ENCODE data around the gene TPSB2.
"Not testable (repeated sequence)": the region's sequence is repeated elsewhere in the genome, so short reads cannot be mapped to it uniquely, and the experiment has no call there.

TPSB2 gene

DNA sequence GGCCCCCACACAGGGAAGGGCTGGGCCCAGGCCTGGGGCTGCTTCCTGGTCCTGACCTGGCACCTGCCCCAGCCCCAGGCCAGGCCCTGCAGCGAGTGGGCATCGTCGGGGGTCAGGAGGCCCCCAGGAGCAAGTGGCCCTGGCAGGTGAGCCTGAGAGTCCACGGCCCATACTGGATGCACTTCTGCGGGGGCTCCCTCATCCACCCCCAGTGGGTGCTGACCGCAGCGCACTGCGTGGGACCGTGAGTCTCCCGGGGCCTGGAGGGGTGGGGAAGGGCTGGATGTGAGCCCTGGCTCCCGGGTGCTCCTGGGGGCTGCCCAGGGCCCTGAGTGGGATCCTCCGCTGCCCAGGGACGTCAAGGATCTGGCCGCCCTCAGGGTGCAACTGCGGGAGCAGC, 11.1 kb upstream of the TPSB2 start:
- DNase-seq (ENCODE audit: low read depth, low spot score): not testable (repeated sequence)

DNA sequence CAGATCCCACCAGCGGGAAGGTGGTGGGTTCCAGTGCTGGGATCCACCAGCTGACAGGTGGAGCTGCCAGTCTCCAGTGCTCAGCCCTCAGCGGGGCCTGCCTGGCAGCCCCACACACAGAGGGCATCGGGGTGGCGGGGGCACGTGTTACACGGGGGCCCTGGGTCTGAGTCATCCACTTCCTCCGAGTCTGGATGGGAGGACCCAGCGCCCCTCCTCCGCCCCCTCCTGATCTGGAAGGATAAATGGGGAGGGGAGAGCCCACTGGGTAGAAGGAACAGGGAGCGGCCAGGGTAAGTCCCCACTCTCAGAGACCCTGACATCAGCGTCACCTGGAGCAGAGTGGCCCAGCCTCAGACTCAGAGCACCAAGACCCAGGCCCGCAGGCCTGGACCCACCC, 10.5 kb upstream of the TPSB2 start, which contains the start of gene TPSAB1:
TSS of gene TPSAB1 (plus strand) at position 270 of the 400 bp plus-strand sequence. CDS start 234 bp downstream, outside the sequence.
- DNase-seq (ENCODE audit: low read depth, low spot score): not testable (repeated sequence)

DNA sequence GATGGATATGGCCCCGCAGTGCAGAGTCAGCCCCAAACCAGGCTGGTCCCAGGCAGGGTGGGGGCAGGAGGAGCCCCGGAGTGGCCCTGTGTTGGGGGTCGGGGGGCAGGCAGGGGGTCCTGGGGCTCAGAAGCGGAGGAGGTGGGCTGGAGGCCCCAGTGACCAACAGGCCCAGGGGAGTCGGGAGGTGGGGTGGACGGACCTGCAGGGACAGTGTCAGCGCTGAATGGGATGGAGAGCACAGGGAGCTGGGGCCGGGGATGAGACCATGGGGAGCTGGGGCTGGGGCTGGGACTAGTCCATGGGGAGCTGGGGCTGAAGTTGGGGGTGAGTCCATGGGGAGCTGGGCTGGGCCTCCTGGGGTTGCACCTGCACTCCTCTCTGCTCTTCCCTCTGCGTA, 9.6 kb upstream of the TPSB2 start:
- DNase-seq (ENCODE audit: low read depth, low spot score): not testable (repeated sequence)

DNA sequence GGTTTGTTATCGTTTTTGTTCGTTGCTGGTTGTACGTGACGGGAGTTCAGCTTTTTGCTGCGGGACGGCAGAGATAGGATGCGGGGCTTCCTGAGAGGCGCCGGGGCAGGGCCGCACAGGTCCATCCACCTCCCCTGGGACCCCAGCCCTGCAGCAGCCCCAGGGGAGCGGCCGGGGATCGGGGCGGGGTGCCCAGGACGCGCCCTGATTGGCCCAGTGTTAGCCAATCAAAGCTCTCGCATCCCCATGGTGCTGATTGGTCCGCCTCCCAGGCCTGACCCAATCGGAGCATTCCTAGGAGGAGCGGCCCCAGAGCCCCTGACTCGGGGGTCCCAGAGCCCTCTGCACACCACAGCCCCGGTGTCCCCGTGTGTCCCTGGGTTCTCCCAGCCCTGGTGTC, 8.9 kb upstream of the TPSB2 start:
- not testable (repeated sequence) for DNase-seq (ENCODE audit: low read depth, low spot score)

DNA sequence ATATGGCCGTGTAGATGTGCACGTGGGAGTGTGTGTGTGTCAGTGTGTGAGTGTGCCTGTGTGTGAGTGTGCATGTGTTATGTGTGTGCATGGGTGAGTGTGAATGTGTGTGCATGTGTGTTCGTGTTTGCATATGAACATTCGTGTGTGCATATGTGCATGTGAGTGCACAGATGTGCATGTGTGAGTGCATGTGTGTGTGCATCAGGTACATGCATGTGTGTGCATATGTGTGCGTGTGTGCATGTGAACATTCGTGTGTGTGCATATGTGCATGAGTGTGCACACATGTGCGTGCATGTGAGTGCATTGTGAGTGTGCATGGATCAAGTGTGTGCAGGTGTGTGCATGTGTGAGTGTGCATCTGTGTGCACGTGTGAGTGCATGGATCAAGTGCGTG, 8.0 kb upstream of the TPSB2 start:
- no peak for DNase-seq (ENCODE audit: low read depth, low spot score)

DNA sequence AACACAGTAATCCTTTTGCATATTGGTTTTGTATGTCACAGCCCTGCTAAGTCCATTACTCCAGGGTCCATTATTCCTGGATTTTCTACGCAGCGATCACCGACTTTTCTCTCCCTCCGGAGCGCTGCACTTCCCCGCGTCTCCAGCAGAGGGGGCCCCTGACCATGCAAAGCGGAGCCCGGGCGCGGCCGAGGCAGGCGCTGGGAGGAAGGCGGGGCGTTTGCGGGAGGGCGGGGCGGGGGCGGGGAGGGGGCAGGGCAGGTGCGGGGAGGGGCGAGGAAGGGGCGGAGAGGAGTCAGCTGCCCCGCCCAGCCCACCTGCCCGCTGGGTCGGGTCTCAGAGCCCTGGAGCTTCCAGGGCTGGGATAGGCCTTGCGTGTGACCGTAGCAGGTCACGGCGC, 6.7 kb upstream of the TPSB2 start:
- DNase-seq (ENCODE audit: low read depth, low spot score): not testable (repeated sequence)

DNA sequence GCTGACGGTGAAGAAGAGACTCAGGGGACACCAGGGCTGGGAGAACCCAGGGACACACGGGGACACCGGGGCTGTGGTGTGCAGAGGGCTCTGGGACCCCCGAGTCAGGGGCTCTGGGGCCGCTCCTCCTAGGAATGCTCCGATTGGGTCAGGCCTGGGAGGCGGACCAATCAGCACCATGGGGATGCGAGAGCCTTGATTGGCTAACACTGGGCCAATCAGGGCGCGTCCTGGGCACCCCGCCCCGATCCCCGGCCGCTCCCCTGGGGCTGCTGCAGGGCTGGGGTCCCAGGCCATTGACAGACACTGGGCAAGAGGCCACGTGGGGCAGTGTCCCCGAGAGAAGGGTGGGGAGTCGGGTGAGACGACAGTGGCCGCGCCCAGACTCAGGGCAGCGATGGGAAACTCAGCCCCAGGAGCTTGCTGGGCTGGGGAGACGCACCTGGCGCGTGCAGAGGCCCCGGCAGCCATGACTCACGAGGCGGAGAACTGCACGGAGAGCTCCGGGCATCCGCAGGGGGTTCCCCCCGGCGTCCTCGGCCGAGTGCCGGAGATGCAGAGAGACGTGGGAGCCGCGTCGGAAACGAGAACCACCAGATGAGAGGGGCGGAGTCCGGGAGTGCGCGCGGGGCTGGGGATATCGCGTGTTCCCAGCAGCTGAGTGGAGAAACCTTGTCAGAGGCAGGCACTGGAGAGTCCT, 2.2 kb upstream of the TPSB2 start:
- not testable (repeated sequence) for DNase-seq (ENCODE audit: low read depth, low spot score)

DNA sequence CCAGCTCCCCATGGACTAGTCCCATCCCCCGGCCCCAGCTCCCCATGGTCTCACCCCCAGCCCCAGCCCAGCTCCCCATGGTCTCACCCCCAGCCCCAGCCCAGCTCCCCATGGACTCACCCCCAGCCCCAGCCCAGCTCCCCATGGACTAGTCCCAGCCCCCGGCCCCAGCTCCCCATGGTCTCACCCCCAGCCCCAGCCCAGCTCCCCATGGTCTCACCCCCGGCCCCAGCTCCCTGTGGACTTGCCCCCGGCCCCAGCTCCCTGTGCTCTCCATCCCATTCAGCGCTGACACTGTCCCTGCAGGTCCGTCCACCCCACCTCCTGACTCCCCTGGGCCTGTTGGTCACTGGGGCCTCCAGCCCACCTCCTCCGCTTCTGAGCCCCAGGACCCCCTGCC, 1.3 kb upstream of the TPSB2 start:
- not testable (repeated sequence) for DNase-seq (ENCODE audit: low read depth, low spot score)

DNA sequence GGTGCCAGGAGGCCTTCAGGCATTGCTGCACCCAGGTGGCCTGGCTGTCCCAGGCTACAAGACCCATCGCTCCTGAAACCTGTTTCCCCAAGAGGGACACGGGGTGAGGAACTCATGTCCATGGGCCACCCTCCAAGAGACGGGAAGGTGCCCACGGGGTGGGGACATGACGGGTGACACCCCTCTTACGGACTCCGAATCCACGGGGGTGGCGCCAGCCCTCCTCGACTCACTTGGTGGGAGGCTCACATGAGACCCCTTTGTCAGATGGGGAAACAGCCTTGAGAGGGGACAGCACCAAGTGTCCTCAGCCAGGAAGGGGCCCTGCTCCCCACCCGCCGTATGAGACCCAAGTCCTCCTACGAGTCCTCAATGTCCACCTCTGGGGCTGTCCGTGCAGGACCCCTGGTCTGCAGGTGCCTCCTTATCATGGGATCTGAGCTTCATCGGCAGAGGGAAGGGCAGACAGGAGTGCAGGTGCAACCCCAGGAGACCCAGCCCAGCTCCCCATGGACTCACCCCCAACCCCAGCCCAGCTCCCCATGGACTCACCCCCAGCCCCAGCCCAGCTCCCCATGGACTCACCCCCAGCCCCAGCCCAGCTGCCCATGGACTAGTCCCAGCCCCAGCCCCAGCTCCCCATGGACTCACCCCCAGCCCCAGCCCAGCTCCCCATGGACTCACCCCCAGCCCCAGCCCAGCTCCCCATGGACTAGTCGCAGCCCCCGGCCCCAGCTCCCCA, 658 bp upstream of the TPSB2 start:
- DNase-seq (ENCODE audit: low read depth, low spot score): not testable (repeated sequence)

DNA sequence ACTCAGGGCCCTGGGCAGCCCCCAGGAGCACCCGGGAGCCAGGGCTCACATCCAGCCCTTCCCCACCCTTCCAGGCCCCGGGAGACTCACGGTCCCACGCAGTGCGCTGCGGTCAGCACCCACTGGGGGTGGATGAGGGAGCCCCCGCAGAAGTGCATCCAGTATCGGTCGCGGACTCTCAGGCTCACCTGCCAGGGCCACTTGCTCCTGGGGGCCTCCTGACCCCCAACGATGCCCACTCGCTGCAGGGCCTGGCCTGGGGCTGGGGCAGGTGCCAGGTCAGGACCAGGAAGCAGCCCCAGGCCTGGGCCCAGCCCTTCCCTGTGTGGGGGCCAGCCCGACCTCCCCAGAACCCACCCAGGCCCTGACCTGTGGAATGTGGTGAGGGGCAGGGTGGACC, 508 bp downstream of the TPSB2 start:
- DNase-seq (ENCODE audit: low read depth, low spot score): not testable (repeated sequence)

DNA sequence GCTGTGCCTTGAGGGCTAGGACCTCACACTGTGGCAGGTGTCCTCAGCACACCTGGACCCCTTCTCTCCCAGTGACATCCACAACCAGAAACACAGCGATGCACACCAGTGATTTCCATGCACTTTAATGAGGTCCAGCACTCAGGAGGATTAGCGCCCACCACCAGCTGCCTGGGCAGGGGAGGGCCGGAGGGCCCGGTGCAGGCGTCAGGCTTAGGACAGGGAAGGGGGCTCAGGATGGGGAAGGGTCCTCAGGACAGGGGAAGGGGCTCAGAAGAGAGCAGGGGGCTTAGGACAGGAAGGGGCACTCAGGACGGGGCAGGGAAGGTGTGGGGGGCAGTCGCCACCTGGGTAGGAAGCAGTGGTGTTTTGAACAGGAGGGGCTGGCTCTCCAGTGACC, 1.8 kb downstream of the TPSB2 start:
- DNase-seq (ENCODE audit: low read depth, low spot score): not testable (repeated sequence)

DNA sequence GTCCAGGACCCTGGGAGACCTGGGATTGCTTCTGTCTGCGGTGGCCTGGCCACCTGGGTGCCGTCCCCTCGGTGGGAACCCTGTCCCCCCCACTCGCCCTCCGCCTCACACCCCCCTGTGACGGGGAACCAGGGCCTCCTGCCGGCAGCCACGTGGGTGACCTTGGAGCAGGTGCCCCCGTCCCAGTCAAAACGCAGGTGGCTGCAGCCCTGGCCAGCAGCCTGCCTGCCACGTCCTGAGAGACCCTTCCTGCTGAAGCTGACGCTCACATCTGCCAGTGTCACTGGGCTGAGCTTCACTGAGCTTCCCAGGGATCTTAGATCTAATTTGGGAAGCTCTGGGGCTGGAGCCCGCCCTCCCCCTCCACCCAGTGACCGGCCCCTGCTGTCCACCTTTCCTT, 3.3 kb downstream of the TPSB2 start:
- DNase-seq (ENCODE audit: low read depth, low spot score): not testable (repeated sequence)

DNA sequence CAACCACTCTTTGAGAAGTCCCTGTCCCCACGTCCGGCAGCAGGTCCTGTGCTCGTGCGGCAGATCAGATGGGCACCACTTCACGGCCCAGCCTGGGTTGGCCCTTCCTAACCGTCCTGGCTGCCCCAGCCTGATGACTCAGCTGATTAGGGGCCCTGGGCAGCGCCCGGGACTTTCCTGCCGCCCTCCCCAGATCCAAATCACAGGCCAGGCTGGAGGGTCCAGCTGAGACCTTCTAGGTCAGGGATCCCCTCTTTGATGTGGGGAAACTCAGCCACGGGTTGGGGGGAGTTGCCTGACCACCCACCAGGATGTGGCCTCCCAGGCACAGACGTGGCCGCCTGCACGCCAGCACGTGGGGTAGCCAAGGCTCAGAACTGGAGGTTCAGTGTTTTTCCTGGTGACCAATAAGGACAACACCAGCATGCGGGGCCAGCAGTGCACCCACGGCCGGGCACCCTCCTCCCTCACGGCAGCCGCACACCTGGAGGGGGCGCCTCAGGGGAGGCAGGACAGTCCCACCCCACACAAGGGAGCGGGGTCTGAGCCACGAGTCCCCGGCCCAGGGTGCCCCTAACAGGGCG, 4.2 kb downstream of the TPSB2 start:
- not testable (repeated sequence) for DNase-seq (ENCODE audit: low read depth, low spot score)

DNA sequence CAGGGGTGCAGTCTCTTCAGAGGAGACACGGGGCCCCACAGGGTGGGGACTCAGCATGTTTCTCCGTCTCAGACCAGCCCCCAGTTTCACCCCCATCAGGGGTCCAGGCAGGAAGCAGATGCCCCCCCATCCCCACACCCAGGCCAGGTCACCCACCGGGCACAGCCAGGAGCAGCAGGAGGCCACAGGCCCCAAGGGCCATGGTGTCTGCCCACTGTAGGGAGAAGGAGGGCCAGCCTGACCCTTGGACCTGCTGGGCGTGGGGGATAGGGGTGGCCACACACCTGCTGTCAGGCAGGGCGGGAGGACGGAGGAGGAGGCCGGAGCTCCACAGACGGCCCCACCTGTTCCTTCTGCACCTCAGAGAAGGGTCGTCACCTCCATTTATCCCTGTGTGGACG, 4.9 kb downstream of the TPSB2 start, which contains the start of gene TPSG1:
TSS of gene TPSG1 (minus strand) at position 218 of the 401 bp plus-strand sequence. CDS start at position 202, 16 bp downstream.
- no peak for DNase-seq (ENCODE audit: low read depth, low spot score)

DNA sequence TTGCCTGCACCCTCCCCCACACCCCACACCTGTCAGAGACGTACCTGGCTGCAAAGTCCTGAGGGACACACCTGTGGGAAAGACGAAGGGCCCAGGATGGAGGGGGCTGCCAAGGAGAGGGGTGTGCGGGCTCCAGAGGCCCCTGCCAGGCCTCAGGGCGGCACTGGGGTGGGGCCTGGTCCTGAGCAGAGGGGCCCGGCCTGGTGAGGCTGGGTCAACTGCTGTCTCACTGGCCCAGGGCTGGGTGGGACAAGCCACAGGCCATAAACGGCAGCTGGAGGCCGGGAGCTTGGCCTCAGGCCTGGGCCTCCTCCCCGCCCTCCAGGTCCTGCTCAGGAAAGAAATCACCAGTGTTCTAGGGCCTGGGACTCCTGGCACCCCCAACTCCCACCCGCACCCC, 5.4 kb downstream of the TPSB2 start:
- no peak for DNase-seq (ENCODE audit: low read depth, low spot score)

DNA sequence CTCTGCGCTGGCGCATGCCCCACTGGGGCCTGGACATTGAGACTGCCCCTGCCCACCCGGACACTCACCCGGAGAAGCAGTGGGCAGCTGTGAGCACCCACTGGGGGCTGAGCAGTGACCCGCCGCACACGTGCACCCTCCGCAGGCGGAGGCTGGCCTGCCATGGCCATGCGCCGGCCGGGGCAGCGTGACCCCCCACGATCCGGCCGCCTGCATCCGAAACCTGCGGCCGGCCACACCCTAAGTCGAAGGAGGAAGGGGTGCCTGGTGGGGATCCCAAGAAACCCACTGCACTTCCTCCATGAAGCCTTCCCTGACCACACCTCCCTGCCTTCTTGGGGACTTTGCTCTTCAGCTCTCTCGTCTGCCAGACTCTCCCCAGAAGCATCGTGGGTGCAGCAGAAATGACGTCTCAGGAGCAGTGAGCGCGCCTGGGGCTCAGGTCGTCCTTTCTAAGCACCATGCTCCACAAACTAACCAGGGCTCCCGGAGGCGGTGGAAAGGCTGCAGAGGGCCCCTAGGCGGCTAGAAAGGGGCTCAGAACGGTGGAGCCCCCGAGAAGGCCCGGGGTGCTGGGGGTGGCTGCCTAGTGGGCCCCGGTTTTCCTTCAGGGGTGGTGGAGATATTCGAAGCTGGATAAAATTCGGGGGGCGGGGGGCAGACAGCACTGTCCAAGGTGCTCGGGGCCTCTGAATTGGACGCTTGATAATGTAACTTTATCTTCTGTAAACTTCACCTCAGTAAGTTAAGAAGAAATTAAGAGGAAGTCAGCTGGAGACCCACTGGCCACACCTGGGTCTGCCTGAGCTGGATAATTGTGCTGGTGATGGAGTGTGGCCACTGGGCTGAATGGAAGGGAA, 6.4 kb downstream of the TPSB2 start:
- DNase-seq (ENCODE audit: low read depth, low spot score): no peak

DNA sequence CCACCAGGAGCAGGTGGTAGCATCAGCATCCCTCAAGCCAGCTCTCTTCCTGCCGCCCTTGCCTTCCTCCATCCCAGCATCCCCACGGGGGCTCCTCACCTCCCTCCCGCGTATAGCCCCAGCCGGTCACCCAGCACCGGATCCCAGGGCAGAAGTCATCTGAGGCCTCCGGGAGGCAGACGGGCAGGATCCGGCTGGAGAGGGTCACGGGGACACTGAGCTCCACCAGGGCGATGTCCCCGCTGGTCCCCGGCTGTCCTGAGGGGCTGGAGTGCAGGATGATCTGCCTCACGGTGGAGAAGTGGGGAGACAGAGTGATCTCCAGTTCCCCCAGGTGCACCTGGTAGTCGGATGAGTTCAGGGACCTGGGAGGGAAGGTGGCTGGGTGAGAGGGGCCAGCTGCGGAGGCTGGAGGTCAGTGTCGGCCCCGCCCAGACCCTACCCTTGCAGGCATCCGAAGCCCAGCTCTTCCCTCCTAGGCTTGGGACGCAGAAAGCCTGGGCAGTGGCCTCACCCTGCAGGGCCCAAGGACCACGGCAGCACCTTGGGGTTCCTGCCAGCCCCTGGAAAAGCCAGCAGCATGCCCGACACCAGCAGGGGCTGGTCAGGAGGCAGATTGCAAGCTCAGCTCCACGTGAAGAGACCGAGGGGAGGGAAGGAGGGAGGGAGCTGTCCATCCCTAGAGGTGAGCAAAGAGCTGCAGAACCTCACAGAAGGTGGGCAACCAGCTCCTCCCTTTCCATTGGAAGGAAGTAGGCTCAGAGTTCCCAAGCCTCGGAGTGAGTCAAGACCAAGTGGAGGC, 7.2 kb downstream of the TPSB2 start:
- no peak for DNase-seq (ENCODE audit: low read depth, low spot score)

DNA sequence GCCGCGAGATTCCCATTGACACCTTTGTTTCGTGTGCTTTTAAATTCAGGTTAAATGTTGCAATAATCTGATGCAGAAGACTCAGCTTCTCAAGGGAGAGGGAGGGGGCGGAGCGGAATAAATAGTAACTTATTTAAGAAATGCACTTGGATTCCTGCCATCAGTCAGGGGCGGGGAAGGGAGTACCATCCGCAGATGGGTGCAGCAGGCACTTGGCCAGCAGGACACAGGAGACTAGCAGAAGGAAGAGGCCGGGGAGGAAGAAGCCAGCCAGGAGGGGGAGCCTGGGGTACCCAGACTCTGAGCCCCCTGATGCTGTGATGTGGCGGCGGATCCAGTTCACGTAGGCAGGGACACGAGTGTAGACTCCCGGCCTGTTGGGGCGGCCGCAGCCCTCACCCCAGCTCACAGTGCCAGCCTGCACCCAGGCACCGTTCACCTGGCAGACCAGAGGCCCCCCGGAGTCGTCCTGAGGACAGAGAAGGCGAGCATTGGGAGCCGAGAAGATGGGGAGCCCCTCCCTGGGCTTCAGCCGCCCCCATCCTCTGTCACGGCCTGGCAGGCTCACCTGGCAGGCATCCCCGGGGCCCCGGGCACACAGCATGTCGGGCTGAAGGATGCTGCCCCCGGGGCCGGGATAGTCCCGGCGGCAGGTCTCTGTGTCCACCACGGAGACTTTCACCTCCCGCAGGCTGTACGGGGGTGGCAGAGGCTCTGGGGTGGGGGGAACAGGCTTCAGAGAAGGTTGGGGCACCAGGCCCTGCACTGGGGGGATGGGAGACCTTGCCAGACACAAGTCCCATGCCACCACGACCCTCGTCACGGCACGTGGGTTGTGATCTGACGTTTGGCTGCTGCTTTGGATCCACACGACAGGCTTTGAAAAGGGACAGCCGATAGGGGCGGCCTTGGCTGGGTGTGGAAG, 8.1 kb downstream of the TPSB2 start:
- no peak for DNase-seq (ENCODE audit: low read depth, low spot score)

DNA sequence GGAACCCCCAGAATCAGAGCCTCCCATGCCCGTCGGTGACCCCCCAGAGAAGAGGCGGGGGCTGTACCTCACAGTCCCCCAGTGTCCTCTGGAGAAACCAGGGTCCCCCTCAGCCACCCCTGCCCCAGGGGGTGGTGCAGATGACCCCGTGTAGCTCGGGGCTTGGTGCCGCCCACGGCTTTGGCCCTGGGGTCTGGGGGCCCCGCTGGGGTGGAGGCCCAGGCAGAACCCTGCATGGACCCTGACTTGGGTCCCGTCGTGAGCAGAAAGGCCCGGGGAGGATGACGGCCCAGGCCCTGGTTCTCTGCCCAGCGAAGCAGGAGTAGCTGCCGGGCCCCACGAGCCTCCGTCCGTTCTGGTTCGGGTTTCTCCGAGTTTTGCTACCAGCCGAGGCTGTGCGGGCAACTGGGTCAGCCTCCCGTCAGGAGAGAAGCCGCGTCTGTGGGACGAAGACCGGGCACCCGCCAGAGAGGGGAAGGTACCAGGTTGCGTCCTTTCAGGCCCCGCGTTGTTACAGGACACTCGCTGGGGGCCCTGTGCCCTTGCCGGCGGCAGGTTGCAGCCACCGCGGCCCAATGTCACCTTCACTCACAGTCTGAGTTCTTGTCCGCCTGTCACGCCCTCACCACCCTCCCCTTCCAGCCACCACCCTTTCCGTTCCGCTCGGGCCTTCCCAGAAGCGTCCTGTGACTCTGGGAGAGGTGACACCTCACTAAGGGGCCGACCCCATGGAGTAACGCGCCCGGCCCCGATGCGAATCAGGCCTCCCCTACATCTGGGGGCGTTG, 8.9 kb downstream of the TPSB2 start:
- DNase-seq (ENCODE audit: low read depth, low spot score): no peak

Measured in activated CD4-positive, CD25-positive, alpha-beta regulatory T cell treated with anti-CD3 and anti-CD28 coated beads, Interleukin-2, amount 50 U/mL, for 16 hours (primary cell).